SK-N-SH (cell line): ENCODE measurements around the gene FRA10AC1.

ENCODE experiments used
- EP300 ChIP-seq, 2 experiments: IDR thresholded peaks; 2 replicates each; pipeline versions ENCODE4 v1.4.0 to v1.6.1; 2012; ENCODE audit warnings: borderline replicate concordance in 1 of 2, low read depth in 1 of 2, low read length in 1 of 2
- EZH2phosphoT487 ChIP-seq: fragments of 200-600 bp; sonication (generic); IDR thresholded peaks from 2 replicates; pipeline ENCODE4 v1.6.1; 2017; ENCODE audit warnings: low read depth, mixed run types, mild to moderate bottlenecking, antibody characterized with exemption, moderate library complexity, borderline replicate concordance
- JUND ChIP-seq: IDR thresholded peaks from 2 replicates; pipeline ENCODE4 v1.4.0; 2012
- POLR2AphosphoS5 ChIP-seq: IDR thresholded peaks from 2 replicates; pipeline ENCODE4 v1.6.1; 2012; ENCODE audit warnings: low read depth, low read length
- RAD21 ChIP-seq: IDR thresholded peaks from 2 replicates; pipeline ENCODE4 v1.6.1; 2012; ENCODE audit warnings: mild to moderate bottlenecking, low read length
- SIN3A ChIP-seq: IDR thresholded peaks from 2 replicates; pipeline ENCODE4 v1.6.1; 2012; ENCODE audit warnings: low read depth, mild to moderate bottlenecking, low read length, moderate library complexity, borderline replicate concordance
- TAF1 ChIP-seq: IDR thresholded peaks from 2 replicates; pipeline ENCODE4 v1.6.1; 2012; ENCODE audit warnings: low read depth, mild to moderate bottlenecking, low read length, moderate library complexity, borderline replicate concordance
- TF ChIP-seq, protein P1 (sequence below): fragments of 200-600 bp; sonication (generic); IDR thresholded peaks from 2 replicates; pipeline ENCODE4 v1.6.1; 2017; ENCODE audit warnings: antibody characterized with exemption, mild to moderate bottlenecking, moderate library complexity
- TF ChIP-seq, protein P2 (sequence below): IDR thresholded peaks from 2 replicates; pipeline ENCODE4; 2012
- TF ChIP-seq, protein P3 (sequence below): IDR thresholded peaks from 2 replicates; pipeline ENCODE4 v1.4.0; 2012; ENCODE audit warnings: low read depth, borderline replicate concordance

DNA sequence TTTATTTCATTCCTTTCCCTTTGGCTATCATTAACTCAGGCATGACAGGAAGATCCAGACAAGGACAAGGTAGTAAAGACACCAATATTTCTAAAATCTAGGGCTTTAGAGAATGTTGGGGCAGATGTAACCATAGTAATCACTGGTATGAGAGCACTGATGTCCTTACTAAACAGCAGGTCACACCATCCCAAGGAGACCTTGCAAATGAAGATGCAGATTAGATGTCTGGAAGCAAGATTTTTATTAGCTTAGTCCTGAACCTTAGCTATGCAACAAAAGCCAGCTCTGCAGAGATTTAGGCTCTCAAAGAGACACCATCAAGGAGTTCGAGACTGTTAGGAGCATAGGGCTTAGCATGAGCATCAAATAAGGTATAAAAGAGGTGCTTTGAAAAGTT lies 23.6 kb upstream of the FRA10AC1 start:
- TF ChIP-seq, protein P1, sequence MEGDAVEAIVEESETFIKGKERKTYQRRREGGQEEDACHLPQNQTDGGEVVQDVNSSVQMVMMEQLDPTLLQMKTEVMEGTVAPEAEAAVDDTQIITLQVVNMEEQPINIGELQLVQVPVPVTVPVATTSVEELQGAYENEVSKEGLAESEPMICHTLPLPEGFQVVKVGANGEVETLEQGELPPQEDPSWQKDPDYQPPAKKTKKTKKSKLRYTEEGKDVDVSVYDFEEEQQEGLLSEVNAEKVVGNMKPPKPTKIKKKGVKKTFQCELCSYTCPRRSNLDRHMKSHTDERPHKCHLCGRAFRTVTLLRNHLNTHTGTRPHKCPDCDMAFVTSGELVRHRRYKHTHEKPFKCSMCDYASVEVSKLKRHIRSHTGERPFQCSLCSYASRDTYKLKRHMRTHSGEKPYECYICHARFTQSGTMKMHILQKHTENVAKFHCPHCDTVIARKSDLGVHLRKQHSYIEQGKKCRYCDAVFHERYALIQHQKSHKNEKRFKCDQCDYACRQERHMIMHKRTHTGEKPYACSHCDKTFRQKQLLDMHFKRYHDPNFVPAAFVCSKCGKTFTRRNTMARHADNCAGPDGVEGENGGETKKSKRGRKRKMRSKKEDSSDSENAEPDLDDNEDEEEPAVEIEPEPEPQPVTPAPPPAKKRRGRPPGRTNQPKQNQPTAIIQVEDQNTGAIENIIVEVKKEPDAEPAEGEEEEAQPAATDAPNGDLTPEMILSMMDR, result no peak
- TF ChIP-seq JUND, result no peak
- no peak for TF ChIP-seq POLR2AphosphoS5
- no peak for TF ChIP-seq EZH2phosphoT487
- no peak for TF ChIP-seq EP300 (IDR thresholded peaks at IDR 0.05; ENCODE audit: borderline replicate concordance in 1 of 2, low read depth in 1 of 2, low read length in 1 of 2)
- TF ChIP-seq, protein P2, sequence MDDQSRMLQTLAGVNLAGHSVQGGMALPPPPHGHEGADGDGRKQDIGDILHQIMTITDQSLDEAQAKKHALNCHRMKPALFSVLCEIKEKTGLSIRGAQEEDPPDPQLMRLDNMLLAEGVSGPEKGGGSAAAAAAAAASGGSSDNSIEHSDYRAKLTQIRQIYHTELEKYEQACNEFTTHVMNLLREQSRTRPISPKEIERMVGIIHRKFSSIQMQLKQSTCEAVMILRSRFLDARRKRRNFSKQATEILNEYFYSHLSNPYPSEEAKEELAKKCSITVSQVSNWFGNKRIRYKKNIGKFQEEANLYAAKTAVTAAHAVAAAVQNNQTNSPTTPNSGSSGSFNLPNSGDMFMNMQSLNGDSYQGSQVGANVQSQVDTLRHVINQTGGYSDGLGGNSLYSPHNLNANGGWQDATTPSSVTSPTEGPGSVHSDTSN, result no peak
- TF ChIP-seq SIN3A, result no peak
- TF ChIP-seq RAD21, result no peak
- no peak for TF ChIP-seq TAF1
- TF ChIP-seq, protein P3, sequence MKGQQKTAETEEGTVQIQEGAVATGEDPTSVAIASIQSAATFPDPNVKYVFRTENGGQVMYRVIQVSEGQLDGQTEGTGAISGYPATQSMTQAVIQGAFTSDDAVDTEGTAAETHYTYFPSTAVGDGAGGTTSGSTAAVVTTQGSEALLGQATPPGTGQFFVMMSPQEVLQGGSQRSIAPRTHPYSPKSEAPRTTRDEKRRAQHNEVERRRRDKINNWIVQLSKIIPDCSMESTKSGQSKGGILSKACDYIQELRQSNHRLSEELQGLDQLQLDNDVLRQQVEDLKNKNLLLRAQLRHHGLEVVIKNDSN, result no peak
